GM10266 (cell line): ENCODE data around the gene EVC2.
A peak's percentile ranks its signal among the peaks of the same experiment; 100 is the strongest.

Source experiments
- DNase-seq: peaks from one replicate; pipeline ENCODE4 v3.0.0; 2012; ENCODE audit errors: extremely low spot score
- TF ChIP-seq, protein P1 (sequence below): IDR thresholded peaks from 2 replicates; pipeline ENCODE4 v1.5.1; 2012; ENCODE audit warnings: mild to moderate bottlenecking, low read depth; ENCODE audit not compliant: control insufficient read depth, insufficient read depth; ENCODE audit errors: missing control alignments

EVC2 gene

GRCh38 chr4:5712517-5712916 lies 4.2 kb upstream of the EVC2 start:
- DNase-seq: peak; percentile 34
- TF ChIP-seq, protein P1, sequence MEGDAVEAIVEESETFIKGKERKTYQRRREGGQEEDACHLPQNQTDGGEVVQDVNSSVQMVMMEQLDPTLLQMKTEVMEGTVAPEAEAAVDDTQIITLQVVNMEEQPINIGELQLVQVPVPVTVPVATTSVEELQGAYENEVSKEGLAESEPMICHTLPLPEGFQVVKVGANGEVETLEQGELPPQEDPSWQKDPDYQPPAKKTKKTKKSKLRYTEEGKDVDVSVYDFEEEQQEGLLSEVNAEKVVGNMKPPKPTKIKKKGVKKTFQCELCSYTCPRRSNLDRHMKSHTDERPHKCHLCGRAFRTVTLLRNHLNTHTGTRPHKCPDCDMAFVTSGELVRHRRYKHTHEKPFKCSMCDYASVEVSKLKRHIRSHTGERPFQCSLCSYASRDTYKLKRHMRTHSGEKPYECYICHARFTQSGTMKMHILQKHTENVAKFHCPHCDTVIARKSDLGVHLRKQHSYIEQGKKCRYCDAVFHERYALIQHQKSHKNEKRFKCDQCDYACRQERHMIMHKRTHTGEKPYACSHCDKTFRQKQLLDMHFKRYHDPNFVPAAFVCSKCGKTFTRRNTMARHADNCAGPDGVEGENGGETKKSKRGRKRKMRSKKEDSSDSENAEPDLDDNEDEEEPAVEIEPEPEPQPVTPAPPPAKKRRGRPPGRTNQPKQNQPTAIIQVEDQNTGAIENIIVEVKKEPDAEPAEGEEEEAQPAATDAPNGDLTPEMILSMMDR: no peak

- peak; percentile 27 for DNase-seq
- TF ChIP-seq, protein P1: no peak
Observed at GRCh38 chr4:5711479-5712184, 3.3 kb upstream of the EVC2 start.

- peak; percentile 55 for DNase-seq
- TF ChIP-seq, protein P1: no peak
Observed at GRCh38 chr4:5710961-5711478, 2.7 kb upstream of the EVC2 start, which contains the start of gene EVC. Gene EVC (plus strand): TSS chr4:5711201. CDS start chr4:5711381, 180 bp downstream.

- TF ChIP-seq, protein P1: no peak
- peak; percentile 31 for DNase-seq
Observed at GRCh38 chr4:5710065-5710960, 2.0 kb upstream of the EVC2 start.

DNA sequence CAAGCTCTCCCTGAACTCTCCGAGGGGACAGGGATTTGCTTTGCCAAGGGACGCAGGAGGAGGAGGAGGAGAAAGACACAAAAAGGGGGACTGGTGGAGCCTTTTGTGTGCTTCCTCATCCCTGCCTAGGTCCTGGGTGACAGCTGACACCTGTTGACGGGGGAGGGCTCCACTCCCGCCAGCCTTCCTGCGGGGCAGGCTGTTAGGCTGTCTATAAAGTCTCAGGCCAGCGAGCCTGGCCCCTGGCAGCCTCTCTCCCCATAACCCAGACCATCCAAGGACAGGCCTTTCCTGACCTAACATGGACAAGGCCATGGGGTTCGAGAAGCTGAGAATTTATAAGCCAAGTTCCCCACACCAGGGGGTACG lies 832 bp upstream of the EVC2 start:
- no peak for DNase-seq
- TF ChIP-seq, protein P1: no peak

DNA sequence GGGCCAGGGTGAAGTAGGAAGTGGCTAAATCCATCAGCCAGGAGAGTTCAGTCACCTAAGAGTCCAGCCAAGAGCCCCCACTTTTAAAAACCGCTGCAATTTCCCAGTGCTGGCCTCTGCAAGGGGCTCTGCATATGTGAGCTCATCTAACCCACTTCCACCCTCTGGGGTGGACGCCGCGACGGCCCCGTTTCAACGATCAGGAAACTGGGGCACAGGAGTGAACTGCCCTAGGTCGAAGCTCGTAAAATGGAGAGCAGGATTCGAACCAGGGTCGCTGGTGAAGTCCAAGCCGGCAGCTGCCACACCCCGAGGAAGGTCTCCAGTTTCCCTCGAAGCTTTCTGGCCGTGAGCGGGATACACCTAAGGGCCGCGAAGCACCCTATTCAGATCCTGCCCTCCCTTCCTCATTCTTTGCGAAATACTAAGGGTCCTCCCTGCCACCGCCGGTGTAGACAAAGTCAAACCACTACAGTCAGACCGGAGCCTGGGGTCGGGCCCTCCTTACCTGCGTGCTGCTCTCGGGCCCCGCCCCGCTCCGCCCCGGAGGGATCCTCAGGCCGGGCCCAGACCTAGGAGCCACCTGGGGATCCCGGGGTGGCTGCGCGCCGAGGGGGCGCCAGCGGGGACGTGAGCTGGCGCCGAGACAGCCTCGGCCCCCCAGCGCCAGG lies 446 bp downstream of the EVC2 start:
- DNase-seq: no peak
- TF ChIP-seq, protein P1: no peak
